Activated CD4-positive, alpha-beta T cell treated with anti-CD3 and anti-CD28 coated beads, Interleukin-10, Interleukin-2, amounts not matched to agents 100 ng/mL and 50 ng/mL, durations not matched to agents 16 hours and 8 hours (primary cell): ENCODE results near the gene IFITM10.

ENCODE experiments used
- DNase-seq: peaks from one replicate; pipeline ENCODE4 v3.0.0-alpha.2; 2020

Gene IFITM10

GRCh38 chr11:1750481-1750839 lies at the start of gene IFITM10:
IFITM10 (minus strand) TSS chr11:1750595; CDS start chr11:1750442, 153 bp downstream.
- no peak for DNase-seq

DNA sequence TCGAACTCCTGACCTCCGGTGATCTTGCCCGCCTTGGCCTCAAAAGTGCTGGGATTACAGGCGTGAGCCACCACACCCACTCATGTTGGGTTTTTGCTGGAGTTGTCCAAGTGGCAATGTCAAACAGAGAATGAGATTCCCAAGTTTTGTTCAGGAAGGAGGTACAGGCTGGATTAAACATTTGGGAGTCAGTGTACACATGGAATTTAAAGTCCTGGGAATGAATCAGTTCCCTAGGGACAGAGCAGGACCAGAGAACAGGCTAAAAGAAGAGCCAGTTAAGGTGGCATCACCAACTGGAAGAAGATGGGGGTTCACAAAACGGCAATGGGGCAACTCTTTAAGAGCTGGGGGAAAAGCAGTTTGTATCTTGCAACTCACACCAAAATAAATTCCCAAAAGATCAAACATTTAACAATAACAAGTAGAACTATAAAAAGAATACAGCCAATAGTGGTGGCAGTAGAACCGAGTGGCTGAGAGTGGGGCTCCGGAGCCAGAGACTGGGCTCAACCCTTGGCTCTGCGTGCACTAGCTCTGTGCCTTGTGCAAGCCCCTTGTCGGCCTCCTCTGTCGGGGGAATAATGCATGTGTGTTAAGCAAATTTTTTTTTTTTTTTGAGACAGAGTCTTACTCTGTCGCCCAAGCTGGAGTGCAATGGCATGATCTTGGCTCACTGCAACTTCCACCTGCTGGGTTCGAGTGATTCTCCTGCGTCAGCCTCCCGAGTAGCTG lies 47.2 kb upstream of the IFITM10 start:
- DNase-seq = no peak

GRCh38 chr11:1796413-1797011 lies 46.1 kb upstream of the IFITM10 start:
- DNase-seq = no peak

DNA sequence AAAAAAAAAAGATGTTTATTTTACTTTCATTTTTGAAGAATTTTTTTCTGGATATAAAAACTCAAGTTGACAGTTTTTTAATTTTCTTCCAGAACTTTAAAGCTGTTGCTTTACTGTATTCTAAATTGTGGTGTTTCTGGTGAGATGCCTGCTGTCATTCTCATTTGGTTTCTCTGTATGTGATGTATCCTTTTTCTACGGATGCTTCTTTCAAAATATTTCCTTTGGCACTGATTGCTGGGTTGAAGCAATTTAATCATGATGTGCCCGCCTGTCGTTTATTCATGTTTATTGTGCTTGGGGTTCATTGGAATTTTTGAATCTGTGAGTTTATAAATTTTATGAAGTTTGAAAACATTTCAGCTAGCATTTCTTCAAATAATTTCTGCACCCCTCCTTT lies 42.7 kb upstream of the IFITM10 start:
- DNase-seq = no peak

DNA sequence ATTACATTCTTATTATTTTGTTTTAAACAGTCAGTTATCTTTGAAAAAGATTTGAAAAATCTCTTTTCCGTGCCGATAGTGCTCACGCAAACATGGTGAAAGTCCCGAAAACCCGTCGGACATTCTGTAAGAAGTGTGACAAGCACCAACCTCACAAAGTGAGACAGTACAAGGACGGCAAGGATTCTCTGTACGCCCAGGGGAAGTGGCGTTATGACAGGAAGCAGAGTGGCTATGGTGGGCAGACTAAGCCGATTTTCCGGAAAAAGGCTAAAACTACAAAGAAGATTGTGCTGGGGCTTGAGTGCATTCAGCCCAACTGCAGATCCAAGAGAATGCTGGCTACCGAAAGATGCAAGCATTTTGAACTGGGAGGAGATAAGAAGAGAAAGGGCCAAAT lies 42.1 kb upstream of the IFITM10 start:
- peak; percentile 26 for DNase-seq

GRCh38 chr11:1791912-1792311 lies 41.5 kb upstream of the IFITM10 start:
- DNase-seq = no peak

GRCh38 chr11:1786466-1786865 lies 36.1 kb upstream of the IFITM10 start:
- DNase-seq = no peak

DNA sequence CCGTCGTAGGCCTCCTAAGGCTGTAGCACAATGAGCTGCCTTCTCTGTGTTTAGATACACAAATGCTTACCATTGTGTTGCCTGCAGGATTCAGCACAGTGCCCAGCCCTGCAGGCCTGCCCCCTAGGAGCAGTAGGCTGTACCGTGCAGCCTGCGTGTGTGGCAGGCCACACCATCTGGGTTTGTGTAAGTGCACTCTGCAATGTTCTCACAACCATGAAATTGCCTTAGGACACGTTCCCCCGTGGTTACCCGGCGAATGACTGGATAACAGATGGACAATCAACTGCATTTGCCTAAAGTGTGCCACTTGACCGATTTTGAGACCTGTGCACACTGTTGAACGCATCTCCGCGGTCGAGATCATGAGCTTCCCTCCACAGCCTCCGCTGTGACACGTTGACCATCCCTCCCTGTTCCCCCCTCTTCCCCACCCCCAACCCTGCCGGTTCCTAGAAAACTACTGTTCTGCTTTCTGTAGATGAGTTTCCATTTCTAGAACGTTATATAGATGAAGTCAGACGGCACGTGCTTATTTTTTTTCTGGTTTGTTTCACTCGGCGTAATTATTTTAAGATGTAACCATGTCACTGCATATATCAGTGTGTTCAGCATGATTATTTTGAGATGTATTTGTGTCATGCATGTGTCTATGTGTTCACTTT lies 35.5 kb upstream of the IFITM10 start:
- DNase-seq = no peak

DNA sequence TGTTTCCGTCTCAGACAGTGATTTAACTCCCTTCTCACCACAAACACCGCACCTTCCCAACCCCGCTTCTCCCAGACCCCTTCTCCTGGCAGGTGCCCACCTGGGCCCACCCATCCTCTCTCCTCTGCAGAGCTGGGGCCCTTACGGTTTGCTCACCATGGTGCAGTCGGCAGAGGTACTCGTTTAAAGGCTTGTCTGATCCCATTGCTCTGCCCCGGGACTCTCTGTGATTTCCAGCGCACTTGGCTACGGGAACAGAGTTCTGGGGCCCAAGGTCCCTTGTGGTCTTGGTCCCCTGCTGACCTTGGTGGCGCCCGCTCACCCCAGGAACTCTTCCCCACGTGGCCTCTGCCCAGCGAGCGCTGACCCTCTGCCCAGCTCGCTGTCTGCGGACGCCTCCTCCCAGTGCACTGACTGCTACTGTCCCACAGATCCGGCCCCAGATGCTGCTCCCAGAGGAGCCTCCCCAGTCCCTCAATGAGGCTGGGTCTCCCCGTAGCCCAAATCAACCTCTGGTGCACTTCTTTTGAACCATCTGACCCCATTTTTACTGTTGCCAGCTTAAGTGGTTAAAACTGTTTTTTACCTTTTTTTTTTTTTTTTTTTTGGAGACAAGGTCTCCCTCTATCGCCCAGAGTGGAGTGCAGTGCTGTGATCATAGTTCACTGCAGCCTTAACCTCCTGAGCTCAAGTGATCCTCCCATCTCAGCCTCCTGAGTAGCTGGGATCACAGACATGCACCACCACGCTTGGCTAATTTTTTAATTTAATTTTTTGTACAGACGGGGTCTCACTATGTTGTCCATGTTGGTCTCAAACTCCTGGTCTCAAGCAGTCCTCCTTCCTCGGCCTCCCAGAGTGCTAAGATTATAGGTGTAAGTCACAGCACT lies 34.6 kb upstream of the IFITM10 start:
- no peak for DNase-seq

- no peak for DNase-seq
Measured at GRCh38 chr11:1783725-1784529, 33.5 kb upstream of the IFITM10 start.

DNA sequence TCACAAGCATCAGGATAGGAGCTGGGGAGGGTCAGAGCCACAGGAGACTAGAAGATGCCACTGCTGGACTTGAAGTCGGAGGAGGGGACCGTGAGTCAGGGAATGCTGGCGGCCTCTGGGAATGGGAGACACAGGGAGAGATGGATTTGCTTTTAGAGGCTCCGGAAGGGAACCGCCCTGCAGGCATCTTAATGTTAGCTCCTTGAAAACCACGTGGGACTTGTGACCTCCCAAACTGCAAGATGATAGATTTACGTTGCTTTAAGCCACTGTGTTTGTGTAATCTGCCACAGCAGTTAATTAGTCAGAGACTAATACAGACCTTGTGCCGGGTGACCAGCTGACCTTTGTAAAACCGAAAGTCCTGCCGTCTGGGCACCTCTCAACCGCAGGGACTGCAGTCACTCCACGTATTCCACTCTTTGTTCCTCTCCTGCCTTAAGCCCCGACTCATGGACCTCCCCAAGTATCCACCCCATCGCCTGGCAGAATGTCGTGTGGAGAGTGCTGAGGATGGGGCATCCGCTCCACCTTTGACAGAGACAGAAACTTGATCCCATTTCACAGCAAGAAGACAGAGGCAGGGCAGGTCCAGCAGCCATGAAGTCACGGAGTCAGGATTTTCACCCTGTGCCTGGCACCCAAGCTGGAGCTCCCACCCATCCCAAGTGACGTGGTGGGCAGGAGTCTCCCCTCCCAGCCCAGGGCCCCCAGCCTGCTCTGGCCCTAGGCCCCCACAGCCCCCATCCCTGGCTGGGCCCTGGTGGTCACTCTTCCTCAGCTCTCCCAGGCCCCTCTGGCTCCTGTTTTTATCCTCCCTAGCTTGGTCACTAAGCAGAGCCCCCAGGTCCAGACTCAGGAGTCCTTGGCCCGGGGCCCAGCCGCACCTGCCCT lies 32.7 kb upstream of the IFITM10 start:
- DNase-seq = no peak

DNA sequence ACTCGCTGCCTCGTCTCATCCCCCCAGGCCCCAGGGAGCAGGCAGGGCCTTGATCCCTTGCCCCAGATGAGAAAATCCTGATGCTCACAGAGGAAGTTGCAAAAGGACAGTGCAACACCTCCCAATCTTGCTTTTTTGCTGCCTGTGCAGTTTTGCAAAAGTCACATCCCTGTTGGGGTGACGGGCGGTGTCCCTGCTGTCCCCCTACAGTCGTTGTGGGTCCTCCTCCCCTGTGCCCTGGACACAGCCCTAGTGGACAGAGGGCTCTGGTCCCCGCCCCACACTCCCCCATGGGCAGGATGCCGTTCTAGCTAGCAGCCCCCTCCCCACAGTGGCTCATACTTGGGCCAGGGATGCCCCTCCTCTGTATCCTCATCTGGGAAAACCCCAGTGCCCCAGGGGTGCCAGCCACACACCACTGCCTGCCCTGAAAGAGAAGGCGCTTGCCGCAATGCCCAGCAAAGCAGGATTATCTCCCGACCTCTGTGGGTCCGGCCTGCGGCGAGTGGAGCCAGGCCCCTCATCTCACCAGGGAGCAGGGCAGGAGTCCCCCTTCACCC lies 31.7 kb upstream of the IFITM10 start:
- DNase-seq = no peak

- DNase-seq = no peak
Measured at GRCh38 chr11:1781593-1781975, 31.2 kb upstream of the IFITM10 start.

- DNase-seq = no peak
Measured at GRCh38 chr11:1780700-1781592, 30.6 kb upstream of the IFITM10 start.

GRCh38 chr11:1779806-1780699 lies 29.7 kb upstream of the IFITM10 start:
- no peak for DNase-seq

GRCh38 chr11:1779034-1779805 lies 28.8 kb upstream of the IFITM10 start:
- no peak for DNase-seq

DNA sequence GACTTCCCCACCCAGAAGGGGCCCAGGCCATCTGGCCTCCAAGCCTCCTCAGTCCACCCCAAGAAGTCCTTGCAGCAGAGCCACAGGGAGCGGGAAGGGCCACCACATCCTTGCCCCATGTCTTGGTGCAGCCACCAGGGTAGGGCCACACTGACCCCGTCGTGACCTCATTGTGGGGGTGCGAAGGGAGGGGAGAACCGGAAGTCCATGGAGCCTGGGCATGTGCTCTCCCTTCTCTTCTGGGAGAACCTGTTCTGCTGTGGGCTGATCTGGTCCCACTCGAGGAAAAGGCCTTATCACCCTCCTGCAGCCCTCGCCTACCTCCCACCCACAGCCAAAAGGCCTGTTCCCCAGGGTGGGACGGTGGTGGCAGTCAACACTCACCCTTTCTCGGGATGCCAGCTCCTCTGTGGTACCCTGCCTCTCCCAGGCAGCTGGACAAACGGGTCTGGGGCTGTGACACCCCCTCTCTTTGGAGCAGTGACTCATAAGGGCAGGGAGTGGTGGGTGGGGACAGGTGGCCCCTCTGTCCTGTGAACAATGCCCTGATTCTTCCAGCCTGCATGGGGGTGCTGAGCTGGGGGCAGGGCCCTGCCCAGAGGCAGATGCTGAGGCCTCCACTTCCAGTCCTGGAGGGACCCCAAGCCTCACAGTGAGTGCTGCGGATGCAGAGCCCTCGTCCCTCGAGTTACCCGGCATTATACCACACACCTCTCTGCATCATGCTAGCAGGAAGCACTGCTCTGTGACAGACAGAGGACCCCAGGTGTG lies 27.9 kb upstream of the IFITM10 start:
- no peak for DNase-seq
